HK-2 (cell line): Measurements from ENCODE around the gene TSC2.
A peak's percentile ranks its signal among the peaks of the same experiment; 100 is the strongest.
"Not testable (repeated sequence)": the region's sequence is repeated elsewhere in the genome, so short reads cannot be mapped to it uniquely, and the experiment has no call there.

Experiments
- DNase-seq: peaks from one replicate; pipeline ENCODE4 v3.0.0-alpha.2; 2018; ENCODE audit not compliant: unreplicated experiment

TSC2 gene

DNA sequence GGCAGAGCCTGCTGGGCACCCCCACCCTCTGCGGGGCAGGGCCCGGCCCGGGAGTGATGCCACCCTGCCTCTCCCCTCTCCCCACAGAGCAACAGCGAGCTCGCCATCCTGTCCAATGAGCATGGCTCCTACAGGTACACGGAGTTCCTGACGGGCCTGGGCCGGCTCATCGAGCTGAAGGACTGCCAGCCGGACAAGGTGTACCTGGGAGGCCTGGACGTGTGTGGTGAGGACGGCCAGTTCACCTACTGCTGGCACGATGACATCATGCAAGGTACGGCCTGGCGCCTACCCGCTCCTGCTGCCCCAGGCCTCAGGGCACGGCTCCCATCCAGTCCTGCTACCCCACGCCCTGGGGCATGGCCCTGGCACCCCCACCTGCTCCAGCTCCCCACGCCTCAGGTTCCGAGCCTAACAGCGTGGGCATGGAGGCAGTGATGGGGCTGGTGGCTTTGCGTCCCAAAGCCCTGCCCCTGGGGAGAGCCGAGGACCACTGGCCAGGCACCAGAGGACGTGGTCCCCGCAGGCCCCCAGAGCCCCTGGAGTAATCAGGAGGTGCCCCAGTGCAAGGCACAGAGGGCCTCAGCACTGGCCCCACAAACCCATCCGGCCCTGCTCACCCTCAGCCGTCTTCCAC is 38.4 kb downstream of the TSC2 start:
- DNase-seq = no peak

DNA sequence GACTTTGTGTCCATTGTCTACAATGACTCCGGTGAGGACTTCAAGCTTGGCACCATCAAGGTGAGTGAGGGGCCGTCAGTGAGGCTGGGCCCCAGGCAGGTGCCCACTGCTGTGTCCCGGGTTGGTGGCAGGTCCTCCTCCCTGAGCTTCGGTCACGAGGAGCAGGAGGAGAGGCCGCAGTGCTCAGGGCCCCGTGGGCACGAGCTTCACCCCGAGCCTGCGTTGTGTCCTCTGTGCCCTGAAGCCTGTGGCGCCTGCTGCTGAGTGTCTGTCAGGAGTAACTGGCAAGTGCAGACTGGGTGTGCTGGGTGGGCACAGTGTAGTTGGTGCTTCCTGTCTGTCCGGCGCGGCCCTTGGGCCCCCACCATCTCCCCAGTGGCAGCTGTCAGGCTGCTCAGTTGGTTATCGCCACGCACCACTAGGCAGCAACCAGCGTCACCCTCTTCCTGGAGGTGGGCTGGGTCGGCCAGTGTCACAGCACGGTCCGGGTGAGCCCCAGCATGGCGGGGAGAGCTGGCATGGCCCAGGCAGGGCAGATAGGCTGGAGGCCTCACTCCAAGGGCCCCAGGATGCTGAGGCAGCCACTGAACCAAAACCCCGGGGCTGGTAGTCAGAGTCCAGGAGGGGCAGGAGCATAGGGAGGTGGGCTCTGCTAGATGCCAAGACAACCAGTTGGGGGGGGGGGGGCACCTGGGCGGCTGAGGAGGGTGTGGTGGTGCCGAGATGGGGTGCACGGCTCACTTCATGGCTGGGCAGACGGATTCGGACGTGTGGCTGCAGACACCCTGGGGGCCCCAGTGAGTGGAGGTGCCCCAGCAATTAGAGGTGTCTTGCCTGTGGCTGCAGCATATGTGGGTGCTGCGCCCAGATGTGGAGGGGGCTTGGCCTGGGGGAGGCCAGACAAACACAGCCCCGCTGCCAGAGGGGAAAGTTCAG is 39.3 kb downstream of the TSC2 start:
- DNase-seq = no peak

DNA sequence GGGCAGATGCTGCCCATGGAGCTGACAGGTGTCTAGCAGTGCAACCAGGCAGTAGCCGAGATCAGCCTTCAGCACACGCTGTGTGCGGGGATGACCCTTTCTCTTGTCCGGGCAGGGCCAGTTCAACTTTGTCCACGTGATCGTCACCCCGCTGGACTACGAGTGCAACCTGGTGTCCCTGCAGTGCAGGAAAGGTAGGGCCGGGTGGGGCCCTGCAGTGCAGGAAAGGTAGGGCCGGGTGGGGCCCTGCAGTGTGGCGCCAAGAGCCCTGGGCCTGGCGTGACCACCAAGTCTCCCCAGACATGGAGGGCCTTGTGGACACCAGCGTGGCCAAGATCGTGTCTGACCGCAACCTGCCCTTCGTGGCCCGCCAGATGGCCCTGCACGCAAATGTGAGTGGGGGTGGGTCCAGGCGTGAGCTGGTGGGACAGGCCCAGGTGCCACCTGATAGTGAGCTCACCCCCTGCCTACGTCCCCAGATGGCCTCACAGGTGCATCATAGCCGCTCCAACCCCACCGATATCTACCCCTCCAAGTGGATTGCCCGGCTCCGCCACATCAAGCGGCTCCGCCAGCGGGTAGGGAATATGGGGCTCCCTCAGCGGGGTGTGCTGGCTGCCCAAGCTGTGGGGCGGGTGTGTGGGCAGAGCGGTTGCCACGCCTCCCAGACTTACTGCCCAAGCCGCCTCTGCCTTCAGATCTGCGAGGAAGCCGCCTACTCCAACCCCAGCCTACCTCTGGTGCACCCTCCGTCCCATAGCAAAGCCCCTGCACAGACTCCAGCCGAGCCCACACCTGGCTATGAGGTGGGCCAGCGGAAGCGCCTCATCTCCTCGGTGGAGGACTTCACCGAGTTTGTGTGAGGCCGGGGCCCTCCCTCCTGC is 40.2 kb downstream of the TSC2 start:
- no peak for DNase-seq

DNA sequence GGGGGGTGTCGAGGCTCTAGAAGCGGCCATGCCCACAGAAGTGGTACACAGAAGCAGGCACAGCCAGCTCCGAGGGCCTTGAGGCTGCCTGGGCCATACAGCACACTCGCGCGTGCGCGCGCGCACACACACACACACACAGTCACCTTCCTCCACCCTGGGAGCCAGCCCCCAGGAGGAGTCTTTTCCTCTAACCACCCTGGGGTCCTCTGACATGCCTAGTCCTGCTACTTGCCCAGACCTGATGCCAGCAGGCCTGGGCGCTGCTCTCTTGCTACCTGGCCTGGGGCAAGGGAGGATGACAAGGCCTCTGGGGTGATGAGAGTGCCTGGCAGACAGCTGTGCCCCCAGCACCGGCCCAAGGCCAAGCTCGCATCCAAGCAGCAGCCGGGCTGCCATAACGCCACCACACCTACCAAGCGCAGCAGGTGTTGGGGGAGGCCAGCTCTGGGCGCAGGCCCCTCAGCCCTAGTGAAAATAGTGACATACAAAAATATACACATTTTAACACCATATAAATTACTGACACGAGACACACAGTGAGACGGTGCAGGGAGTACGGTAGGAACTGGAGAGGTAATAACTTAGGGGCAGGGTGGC is 41.1 kb downstream of the TSC2 start:
- DNase-seq = no peak

DNA sequence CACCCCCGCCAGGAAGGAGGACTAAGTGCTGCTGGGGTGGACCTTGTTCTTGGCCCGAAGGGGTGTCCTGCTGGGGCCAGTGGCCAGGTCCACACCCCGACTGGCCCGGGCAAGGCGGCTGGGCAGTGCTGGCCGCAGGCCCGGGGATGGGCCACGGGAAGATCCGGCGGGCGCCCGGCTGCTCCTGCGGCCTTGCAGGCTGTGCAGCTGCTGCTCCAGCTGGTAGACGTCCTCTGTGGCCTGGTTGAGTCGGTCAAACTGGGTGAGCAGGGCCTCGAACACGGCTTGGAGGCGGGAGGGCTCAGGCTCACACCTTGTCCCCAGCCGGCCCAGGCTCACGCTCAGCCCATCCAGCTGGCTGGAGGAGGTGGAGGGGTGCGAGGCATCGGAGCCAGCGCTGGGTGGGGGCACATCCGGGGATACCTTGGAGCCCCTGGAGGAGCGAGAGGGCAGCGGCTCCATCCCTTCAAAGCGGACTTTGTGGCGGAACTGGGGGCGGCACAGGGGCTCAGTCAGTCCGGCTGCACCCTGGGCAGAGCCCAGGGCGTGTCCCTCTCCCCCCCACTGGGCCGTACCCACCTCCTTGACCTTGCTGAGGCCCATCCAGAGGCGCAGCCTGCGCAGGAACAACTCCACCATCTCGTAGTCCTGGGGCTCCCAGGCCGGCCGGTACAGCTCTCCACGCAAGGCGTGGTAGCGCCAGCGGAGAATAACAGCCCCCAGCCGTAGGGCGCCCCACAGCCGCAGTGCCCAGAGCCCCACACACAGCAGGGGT is 42.1 kb downstream of the TSC2 start:
- no peak for DNase-seq

DNA sequence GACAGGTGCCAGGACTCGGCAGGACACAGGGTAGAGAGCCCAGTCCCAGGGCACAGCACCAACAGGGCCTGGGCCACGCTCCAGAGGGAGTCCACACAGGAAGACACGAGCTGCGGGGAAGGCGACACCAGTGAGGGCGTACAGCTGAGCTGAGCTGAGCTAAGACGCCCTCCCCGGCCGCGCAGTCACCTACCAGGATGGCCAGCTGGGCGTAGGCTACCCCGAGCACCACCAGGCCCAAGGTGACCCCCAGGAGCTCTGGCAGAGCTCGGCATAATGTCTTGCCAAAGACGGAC is 42.6 kb downstream of the TSC2 start:
- no peak for DNase-seq

DNA sequence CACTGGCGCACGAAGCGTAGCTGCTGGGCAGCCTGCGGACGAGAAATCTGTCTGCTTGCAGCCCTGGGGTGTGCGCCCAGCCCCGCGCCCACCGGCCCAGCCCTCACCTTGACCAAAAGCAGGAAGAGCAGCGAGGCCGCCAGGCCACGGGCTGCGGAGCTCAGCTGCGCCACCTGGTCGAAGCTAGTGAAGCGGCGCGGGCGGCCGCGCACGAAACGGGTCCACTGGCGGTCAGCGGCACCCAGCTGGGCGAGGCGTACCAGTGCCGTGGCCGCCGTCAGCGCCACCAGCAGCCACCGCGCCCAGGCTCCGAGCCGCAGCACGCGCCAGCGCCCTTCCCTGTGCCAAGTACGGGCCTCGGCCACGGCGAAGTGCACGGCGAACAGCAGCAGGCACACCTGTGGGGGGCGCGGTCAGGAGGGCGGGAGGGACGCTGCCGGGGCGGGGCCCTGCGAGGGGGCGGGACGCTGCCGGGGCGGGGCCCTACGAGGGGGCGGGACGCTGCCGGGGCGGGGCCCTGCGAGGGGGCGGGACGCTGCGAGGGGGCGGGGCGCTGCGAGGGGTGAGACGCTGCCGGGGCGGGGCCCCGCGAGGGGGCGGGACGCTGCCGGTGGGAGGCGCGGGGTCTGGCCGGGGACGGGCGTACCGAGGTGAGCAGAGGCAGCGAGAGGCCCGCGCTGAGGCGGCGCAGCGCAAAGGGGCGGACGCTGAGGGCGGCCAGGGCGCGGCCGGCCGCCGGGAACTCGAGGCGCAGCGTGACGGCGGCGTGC is 43.2 kb downstream of the TSC2 start:
- no peak for DNase-seq

DNA sequence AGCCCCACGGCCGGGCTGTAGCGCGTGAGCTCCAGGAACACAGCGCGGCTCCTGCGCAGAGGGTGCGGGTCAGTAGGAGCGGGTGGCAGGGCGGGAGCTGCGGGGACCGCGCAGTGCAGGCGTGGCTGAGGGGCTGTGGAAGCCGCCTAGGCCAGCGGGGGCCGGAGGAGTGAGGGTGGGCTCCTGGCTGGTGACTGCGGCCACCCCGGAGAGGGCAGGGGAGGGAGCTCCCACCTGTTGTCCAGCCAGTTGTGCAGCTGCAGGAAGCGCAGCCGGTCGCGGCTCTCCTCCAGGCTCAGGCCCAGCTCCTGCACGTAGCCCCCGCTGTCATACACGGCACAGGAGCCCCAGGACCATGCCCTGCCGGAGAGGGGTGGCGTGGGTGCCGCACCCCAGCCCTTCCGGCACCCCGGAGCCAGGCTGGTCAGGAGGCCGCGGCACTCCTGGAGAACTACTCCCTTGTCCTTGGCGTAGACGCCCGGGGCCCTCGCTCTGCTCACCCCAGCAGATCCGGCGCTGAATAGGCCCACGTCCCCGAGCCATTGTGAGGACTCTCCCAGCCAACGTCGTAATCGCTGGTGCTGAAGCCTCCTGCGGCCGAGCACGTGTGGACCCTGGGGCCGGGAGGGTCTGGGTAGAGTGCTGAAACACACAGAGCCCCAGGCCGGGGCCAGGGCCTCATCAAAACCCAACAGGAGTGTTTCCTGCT is 43.9 kb downstream of the TSC2 start:
- no peak for DNase-seq

DNA sequence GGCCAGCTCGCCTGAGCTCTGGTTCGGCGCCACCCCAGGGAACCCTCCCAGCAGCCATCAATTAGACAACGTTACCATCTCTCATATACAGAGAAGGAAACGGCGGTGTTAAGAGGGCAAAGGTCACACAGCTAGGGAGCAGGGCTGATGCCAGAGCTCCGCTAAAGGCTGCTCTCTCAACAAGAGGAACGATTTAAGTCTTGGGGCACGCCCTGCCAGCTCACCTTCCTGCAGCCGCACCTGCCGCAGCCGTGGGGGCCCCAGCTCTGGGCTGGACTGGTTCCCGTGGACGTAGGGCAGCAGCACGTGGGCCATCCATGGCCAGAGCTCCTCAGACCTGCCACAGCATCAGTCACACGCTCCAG is 44.5 kb downstream of the TSC2 start:
- DNase-seq = no peak

DNA sequence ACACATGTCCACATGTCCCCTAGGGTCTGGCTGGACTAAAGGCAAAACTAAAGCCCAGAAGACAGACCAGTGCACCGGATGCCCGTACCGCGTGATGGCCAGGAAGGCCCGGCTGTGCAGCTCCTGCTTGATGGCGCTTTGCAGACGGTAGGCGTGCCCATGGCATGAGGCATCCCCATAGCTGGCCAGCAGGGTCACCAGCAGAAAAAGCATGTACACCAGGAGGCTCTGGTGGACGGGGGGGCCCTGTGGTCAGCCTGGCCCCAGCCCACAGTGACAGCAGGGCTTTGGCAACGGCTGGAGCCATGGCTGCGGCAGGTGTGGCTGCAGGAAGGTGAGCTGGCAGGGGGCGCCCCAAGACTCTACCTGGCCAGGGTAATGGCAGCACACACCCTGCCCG is 45.1 kb downstream of the TSC2 start:
- DNase-seq = no peak

DNA sequence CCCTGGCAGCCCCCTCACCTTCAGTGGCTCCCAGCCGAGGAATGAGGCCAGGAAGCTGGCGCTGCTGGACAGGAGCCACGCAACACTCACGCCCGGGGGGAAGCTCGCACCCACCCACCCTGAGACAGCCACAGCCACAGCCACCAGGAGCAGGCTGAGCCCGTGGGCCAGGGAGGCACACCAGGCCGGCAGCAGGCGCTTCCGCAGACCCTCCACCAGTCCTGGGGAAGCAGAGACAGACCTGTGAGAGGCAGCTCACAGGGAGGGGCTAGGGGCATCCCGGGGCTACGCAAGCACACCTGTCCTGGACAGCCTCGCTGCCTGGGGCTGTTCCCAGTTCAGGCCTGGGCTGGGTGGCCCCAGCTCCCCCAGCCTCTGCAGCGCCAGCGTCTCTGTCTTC is 46.0 kb downstream of the TSC2 start:
- DNase-seq = no peak

DNA sequence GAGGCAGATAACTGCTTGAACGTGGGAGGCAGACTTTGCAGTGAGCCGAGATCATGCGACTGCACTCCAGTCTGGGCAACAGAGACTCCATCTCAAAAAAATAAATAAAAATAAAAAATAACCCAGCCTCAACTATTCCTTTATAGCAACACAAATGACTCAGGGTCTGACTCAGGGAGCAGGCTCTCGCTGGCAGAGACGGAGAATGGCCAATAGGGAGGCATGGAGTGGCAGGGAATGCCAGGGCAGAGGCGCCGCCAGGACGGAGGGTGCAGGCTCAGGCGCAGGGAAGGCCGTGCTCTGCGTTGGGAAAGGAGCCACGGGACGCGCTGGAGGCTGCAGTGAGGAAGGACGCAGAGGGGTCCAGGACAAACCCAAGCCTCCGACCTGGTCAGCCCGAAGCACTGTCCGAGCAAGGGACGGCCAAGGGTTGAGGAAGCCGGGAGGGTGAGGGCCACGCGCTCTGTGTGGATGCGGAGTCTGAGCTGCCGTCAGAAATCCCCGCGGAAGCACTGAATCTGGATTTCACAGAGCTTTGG is 47.6 kb downstream of the TSC2 start:
- DNase-seq = no peak

DNA sequence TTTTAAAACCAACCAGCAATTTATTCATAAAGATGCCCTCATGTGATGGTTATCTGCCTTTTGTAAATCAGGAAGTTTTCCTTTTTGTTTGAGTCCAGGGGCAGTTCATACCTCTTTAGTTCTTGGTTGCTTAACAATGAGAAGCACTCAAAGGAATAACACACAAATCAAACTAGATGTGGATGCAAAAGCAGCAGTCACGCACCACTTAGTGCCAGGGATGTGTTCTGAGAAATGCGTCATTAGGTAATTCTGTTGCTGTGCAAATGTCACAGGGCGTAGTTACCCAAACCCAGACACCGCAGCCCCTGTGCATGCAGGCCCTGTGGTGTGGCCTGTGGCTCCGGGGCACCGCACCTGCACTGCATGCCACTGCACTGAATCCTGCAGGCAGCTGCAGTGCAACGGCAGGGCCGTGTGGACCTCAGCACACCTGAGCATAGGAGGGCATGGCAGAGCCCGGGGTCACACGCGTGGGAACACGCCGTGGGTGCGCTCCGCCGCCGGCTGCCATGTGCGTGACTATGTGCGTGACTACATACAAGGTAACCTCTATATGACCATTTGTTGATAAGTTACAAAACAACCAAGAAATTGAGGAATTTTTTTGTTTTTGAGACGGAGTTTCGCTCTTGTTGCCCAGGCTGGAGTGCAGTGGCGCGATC is 48.3 kb downstream of the TSC2 start:
- DNase-seq = no peak

DNA sequence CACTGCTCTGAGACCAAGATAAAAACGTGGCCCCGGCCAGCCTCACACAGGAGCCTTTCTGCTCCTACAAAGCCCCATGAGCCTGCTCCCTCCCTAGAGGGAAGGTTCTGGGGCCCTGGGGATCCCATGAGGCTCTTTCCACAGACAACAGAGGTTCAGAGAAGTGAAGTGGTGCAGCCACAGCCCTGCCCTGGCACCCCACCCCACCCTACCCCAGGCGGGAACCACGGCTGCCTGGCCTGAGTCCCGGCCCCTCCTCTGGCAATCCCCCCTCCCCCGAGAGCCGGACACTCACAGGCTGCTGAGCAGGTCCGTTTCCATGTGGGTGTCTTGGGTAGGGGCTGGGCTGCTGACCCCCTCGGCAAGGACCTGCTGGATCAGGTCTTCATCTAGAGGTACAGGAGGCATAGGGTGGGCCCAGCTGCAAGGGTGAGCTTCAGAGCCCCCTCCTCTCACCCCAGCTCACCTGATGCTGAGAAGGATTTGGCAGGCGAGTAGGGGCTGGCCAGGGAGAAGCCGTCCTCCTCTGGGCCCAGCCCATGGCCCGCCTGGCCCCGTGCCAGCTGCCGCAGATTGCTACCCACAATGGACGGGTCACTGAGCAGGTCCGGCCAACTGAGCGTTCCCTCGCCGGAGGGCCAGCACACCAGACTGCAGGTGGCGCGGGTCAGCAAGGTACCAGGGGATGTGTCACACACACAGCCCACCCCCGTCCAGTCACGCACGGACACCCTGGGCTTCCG is 49.2 kb downstream of the TSC2 start:
- peak; percentile 73 for DNase-seq

DNA sequence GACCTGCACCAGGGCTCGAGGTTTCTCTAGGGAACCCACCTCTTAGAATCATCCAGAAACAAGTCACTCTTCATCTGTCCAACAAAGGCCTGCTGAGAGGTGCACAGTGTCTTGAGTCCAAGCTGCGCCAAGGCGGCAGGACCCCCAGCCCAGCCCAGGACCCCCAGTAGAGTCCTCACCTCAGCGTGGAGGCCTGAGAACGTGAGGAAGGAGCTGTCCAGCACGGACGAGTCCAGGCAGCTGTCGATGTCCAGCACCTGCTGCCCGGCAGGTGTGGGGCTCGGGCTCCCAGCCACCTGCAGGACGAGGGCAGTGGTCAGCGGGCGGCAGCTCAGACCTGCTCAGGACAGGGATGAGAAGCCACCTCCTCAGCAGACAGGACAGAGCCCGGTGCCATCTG is 49.9 kb downstream of the TSC2 start:
- not testable (repeated sequence) for DNase-seq

DNA sequence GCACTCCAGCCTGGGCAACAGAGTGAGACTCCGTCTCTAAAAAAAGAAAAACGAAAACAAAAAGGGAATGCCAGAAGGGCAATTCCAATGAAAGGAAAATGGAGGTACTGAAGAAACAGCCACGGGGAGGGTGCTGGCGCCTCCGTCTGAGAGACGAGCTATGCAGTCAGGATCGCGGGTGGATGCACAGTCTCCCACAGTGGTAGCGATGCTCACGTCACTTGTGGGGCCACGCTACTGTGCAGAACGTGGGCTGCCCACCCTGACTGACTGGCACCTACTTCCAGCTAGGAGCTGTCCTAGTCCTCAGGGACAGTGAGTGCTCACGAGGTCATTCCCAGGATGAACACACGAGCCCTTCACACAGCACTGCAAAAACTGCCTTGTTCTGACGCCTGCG is 53.8 kb downstream of the TSC2 start:
- not testable (repeated sequence) for DNase-seq

DNA sequence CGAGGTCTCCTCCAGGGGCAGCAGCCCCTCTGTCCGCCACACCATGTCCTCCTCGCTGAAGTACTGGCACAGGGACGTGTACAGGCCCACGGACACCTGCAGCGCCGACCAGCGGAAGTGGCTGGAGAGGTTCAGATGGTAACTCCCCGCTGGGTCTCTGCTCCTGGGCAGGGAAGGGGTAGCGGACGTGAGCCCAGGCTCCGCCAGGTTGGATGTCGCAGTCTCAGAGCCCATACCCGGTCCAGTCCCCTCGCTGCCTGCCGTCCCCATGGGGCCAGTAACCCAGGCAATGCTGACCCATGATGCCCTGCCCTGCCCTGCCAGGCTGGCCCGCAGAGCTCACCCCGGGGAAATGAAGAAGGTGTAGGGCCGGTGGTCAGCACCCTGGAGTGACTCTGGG is 54.7 kb downstream of the TSC2 start:
- DNase-seq = no peak

DNA sequence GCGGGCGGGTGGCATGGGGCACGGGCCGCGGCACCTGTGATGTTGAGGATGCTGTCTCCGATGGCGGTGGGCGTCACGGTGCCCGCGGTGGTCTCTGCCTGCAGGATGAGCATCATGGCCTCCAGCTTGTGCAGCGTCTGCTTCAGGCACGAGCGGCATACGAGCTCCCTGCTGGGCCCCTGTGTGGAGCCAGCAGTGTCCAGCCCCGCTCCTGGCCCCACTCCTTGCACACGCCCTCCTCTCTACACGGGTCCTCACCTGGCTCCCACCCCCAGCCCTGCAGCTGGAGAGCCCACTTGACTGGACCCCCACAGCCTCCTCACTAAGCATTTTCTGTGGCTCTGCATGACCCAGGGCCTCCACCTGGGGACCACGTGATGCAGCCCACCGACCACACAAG is 56.7 kb downstream of the TSC2 start:
- DNase-seq = not testable (repeated sequence)
